DND-41 (cell line): ENCODE measurements around the gene SHC4.

ENCODE experiments used
- EZH2 ChIP-seq: IDR thresholded peaks from 3 replicates; pipeline ENCODE4 v1.6.1; 2012; ENCODE audit warnings: borderline replicate concordance, low read depth, mild to moderate bottlenecking, moderate library complexity, low read length, inconsistent platforms; ENCODE audit not compliant: severe bottlenecking
- TF ChIP-seq, protein P1 (sequence below): IDR thresholded peaks from 2 replicates; pipeline ENCODE4 v1.5.1; 2012; ENCODE audit warnings: borderline replicate concordance, low read length, moderate library complexity, mild to moderate bottlenecking; ENCODE audit not compliant: poor library complexity, severe bottlenecking; ENCODE audit errors: extremely low read depth

DNA sequence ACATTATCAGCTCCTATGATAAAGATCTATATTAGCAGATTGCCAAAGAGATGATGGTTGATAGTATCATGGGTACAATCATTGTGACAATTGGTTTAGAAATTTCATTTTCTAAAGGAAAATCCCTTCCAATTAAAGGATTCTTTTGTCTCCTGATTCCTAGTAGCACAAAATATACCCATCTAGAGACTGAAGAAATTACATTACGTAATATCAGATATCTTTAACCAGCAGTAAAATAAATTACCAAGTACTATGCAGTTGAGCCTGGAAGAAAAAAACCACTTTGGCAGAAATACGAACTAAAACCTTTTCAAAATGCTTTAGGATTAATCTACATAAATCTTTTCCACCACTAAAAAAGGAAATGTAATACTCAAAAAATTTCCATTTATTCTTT lies 35.6 kb upstream of the SHC4 start:
- TF ChIP-seq, protein P1, sequence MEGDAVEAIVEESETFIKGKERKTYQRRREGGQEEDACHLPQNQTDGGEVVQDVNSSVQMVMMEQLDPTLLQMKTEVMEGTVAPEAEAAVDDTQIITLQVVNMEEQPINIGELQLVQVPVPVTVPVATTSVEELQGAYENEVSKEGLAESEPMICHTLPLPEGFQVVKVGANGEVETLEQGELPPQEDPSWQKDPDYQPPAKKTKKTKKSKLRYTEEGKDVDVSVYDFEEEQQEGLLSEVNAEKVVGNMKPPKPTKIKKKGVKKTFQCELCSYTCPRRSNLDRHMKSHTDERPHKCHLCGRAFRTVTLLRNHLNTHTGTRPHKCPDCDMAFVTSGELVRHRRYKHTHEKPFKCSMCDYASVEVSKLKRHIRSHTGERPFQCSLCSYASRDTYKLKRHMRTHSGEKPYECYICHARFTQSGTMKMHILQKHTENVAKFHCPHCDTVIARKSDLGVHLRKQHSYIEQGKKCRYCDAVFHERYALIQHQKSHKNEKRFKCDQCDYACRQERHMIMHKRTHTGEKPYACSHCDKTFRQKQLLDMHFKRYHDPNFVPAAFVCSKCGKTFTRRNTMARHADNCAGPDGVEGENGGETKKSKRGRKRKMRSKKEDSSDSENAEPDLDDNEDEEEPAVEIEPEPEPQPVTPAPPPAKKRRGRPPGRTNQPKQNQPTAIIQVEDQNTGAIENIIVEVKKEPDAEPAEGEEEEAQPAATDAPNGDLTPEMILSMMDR, result no peak
- no peak for TF ChIP-seq EZH2
